Measurements from ENCODE around the gene TMEM237. TPM values are rescaled to one million over a fixed set of nuclear protein-coding genes. Genes with fewer than 3 reads are reported as not detected.

Gene TMEM237
- total RNA-seq, 1 donor from 2014 or later = 68.8 TPM

GRCh38 chr2:201656102-201656501 lies 12.8 kb upstream of the TMEM237 start:
- H3K9me3 Mint-ChIP-seq (ENCODE audit: unreplicated experiment) = no peaks in the 10 kb centered on the region
- H3K36me3 Mint-ChIP-seq (ENCODE audit: unreplicated experiment) = no peaks in the 10 kb centered on the region
- H3K27ac Mint-ChIP-seq (ENCODE audit: unreplicated experiment) = no peak overlapping the region
- no peaks in the 10 kb centered on the region for H3K27me3 Mint-ChIP-seq (ENCODE audit: unreplicated experiment)
- no peak for TF ChIP-seq CTCF (IDR thresholded peaks at IDR 0.05; ENCODE audit: partially characterized antibody, unreplicated experiment)
- no peak overlapping the region for H3K4me3 Mint-ChIP-seq (ENCODE audit: unreplicated experiment)
- DNase-seq = no peak
- H3K4me1 Mint-ChIP-seq (ENCODE audit: low read depth, unreplicated experiment) = no peaks in the 10 kb centered on the region

DNA sequence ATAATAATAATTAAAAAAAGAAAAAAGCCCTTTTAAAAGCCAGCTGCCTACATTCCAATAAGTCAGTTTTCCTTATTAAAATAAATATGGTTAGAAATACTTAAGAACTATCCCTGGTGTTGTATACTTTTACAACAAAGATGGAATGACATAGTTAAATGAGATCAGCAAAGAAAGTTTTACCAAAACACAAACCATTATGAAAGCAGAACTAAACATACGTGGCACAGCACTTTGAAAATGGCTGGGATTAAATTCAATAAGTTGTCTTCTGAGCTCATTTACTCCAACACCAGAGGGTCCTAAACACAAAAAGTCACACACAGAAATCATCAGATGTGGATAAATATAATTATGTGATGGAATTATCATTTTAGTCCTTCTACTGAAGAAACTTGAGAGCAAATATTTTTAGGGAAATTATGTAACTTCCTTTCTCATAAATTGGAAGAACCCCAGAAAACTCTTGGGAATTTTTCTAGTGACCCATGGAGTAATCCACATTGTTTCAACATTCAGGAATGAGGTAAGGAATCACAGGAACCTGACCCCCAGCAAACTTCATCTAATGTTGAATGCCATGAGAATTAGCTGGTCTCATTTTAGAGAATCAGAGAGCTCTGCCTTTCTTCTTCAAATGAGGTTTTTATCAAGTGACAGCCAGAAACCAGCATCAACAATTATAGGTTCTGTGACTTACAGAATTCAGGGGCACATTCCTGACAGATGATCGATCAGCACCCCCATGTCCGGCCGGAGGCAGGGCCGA lies 11.5 kb upstream of the TMEM237 start:
- Mint-ChIP-seq H3K27me3 (ENCODE audit: unreplicated experiment) (no peaks in the 10 kb centered on the region), H3K4me3 (ENCODE audit: unreplicated experiment) (no peak overlapping the region), H3K4me1 (ENCODE audit: low read depth, unreplicated experiment) (no peaks in the 10 kb centered on the region)

DNA sequence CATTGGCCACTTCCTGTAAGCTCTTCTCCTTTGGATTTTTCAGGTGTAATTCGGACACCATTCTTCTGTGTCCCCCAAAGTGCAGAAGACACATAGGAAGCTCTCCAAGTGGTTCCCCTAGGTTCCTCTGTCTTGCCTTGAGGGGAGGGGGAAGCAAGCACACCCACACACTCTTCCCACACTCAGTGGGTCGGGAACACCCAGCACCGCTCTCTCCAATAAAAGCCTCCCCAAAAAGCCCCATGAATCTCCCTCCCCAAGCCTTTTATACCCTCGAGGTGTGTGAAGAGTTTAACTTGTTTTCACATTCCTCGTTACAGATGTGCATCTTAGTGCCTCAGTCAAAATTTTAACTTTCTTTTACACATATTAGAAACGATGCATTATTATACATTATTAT lies 9.9 kb upstream of the TMEM237 start:
- no peaks in the 10 kb centered on the region for H3K4me1 Mint-ChIP-seq (ENCODE audit: low read depth, unreplicated experiment)

More for the DNA sequence above, 11.5 kb upstream of the TMEM237 start:
- Mint-ChIP-seq H3K9me3 (ENCODE audit: unreplicated experiment) (no peaks in the 10 kb centered on the region), H3K36me3 (ENCODE audit: unreplicated experiment) (no peaks in the 10 kb centered on the region), H3K27ac (ENCODE audit: unreplicated experiment) (no peak overlapping the region)
- DNase-seq = no peak
- TF ChIP-seq CTCF (IDR thresholded peaks at IDR 0.05; ENCODE audit: partially characterized antibody, unreplicated experiment) = no peak

GRCh38 chr2:201649442-201649841 lies 6.1 kb upstream of the TMEM237 start:
- no peaks in the 10 kb centered on the region for H3K9me3 Mint-ChIP-seq (ENCODE audit: unreplicated experiment)
- no peak overlapping the region for H3K27ac Mint-ChIP-seq (ENCODE audit: unreplicated experiment)
- no peaks in the 10 kb centered on the region for H3K4me1 Mint-ChIP-seq (ENCODE audit: low read depth, unreplicated experiment)
- no peak for TF ChIP-seq CTCF (IDR thresholded peaks at IDR 0.05; ENCODE audit: partially characterized antibody, unreplicated experiment)
- no peaks in the 10 kb centered on the region for H3K36me3 Mint-ChIP-seq (ENCODE audit: unreplicated experiment)
- H3K4me3 Mint-ChIP-seq (ENCODE audit: unreplicated experiment) = no peak overlapping the region
- no peaks in the 10 kb centered on the region for H3K27me3 Mint-ChIP-seq (ENCODE audit: unreplicated experiment)
- no peak for DNase-seq

More for the DNA sequence above, 9.9 kb upstream of the TMEM237 start:
- DNase-seq = no peak
- no peaks in the 10 kb centered on the region for H3K36me3 Mint-ChIP-seq (ENCODE audit: unreplicated experiment)
- no peak for TF ChIP-seq CTCF (IDR thresholded peaks at IDR 0.05; ENCODE audit: partially characterized antibody, unreplicated experiment)
- H3K4me3 Mint-ChIP-seq (ENCODE audit: unreplicated experiment) = no peak overlapping the region
- H3K27ac Mint-ChIP-seq (ENCODE audit: unreplicated experiment) = no peak overlapping the region
- H3K27me3 Mint-ChIP-seq (ENCODE audit: unreplicated experiment) = no peaks in the 10 kb centered on the region
- H3K9me3 Mint-ChIP-seq (ENCODE audit: unreplicated experiment) = no peaks in the 10 kb centered on the region

- Mint-ChIP-seq H3K9me3 (ENCODE audit: unreplicated experiment) (peaks cover 3% of the 10 kb centered on the region), H3K27ac (ENCODE audit: unreplicated experiment) (no peak overlapping the region), H3K36me3 (ENCODE audit: unreplicated experiment) (no peaks in the 10 kb centered on the region), H3K4me3 (ENCODE audit: unreplicated experiment) (no peak overlapping the region), H3K27me3 (ENCODE audit: unreplicated experiment) (peaks cover 2% of the 10 kb centered on the region), H3K4me1 (ENCODE audit: low read depth, unreplicated experiment) (peaks cover 2% of the 10 kb centered on the region)
- DNase-seq = no peak
- TF ChIP-seq CTCF (IDR thresholded peaks at IDR 0.05; ENCODE audit: partially characterized antibody, unreplicated experiment) = no peak
These were observed 4.1 kb upstream of the TMEM237 start for GRCh38 chr2:201647431-201647830.

Measured in glutamatergic neuron (in vitro differentiated cells).